ENCODE data around the gene CASP9.
"Not testable (repeated sequence)": the region's sequence is repeated elsewhere in the genome, so short reads cannot be mapped to it uniquely, and the experiment has no call there.

CASP9 gene

GRCh38 chr1:15522551-15522950, 1.5 kb downstream of the CASP9 start:
- H3K4me3 ChIP-seq (ENCODE audit: low read depth, low read length), result no peak overlapping the region
- TF ChIP-seq, protein P1, sequence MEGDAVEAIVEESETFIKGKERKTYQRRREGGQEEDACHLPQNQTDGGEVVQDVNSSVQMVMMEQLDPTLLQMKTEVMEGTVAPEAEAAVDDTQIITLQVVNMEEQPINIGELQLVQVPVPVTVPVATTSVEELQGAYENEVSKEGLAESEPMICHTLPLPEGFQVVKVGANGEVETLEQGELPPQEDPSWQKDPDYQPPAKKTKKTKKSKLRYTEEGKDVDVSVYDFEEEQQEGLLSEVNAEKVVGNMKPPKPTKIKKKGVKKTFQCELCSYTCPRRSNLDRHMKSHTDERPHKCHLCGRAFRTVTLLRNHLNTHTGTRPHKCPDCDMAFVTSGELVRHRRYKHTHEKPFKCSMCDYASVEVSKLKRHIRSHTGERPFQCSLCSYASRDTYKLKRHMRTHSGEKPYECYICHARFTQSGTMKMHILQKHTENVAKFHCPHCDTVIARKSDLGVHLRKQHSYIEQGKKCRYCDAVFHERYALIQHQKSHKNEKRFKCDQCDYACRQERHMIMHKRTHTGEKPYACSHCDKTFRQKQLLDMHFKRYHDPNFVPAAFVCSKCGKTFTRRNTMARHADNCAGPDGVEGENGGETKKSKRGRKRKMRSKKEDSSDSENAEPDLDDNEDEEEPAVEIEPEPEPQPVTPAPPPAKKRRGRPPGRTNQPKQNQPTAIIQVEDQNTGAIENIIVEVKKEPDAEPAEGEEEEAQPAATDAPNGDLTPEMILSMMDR (IDR thresholded peaks at IDR 0.05; ENCODE audit: insufficient read depth, low read depth, low read length, missing control alignments), result no peak
- no peak for DNase-seq (ENCODE audit: low read depth)

- H3K4me3 ChIP-seq (ENCODE audit: low read depth, low read length); DNase-seq (ENCODE audit: low read depth): not testable (repeated sequence)
Observed at GRCh38 chr1:15521206-15521906, 2.7 kb downstream of the CASP9 start.

DNA sequence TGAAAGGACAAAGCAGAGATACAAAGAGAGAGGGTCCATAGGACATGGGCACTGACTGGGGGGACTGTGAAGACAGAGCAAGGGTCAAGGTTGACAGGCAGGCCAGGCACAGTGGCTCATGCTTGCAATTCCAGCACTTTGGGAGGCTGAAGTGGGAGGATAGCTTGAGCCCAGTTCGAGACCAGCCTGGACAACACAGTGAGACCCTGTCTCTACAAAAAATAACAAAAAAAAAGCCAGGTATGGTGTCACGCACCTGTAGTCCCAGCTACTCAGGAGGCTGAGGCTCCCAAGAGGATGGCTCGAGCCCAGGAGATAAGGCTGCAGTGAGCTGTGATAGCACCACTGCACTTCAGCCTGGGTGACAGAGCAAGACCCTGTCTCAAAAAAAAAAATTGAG, 4.4 kb downstream of the CASP9 start:
- H3K4me3 ChIP-seq (ENCODE audit: low read depth, low read length), result no peak overlapping the region
- no peak for DNase-seq (ENCODE audit: low read depth)
- TF ChIP-seq, protein P1 (IDR thresholded peaks at IDR 0.05; ENCODE audit: insufficient read depth, low read depth, low read length, missing control alignments), result no peak

DNA sequence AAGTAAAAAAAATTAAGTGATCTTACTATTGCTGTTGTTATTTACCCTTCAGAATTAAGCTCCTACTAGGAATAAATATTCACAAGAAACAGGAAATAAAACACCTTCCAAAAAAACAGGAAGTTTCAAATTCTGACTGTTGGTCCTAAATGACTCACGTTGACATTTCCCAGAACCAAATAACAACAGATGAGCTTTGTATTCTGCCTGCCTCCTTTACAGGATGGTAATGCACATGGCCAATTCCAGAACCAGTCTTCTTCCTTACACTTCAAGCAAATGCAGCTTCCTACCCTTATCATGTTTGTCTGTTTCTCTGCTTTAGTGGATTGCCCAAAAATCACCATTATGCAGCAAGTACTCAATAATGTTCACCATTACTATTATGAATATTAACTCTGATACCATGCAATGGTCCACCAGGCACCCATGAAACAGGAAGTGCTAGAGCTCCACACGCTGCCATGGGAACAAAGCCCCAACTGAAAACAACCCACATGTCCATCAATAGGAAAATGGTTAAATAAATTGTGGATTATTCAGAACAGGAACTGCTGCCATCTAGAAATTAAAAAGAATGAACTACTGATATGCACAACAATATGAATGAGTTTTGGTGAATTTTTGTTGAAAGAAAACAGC, 8.9 kb downstream of the CASP9 start:
- TF ChIP-seq, protein P1 (IDR thresholded peaks at IDR 0.05; ENCODE audit: insufficient read depth, low read depth, low read length, missing control alignments), result no peak
- no peak overlapping the region for H3K4me3 ChIP-seq (ENCODE audit: low read depth, low read length)
- no peak for DNase-seq (ENCODE audit: low read depth)

DNA sequence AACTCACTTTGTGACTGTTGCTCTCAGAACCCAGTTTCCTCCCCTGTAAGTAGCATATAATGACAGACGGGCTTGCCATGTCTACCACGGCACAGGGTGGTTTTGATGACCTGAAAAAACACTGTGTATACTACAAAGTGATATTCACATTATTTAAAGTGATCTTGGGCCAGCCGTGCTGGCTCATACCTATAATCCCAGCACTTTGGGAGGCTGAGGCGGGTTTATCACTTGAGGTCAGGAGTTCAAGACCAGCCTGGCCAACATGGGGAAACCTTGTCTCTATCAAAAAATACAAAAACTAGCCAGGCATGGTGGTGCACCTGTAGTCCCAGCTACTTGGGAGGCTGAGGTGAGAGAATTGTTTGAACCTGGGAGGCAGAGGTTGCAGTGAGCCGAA, 9.5 kb downstream of the CASP9 start:
- not testable (repeated sequence) for DNase-seq (ENCODE audit: low read depth)

DNA sequence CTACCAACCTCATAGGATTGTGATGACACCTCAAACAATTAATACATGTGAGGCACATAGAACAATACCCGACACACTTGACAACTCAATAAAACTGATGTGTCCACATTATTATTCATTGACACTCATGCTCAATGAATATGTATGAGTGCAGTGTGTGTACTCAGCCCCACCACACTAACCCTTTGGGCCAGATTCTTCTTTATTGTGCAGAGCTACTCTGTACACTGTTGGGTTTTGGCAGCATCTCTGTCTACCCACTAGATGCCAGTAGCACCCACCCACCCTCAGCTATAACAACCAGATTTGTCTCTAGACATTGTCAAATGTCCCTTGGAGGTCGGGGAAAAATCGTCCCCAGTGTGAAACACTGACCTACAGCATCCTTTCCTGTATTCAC, 10.1 kb downstream of the CASP9 start:
- TF ChIP-seq, protein P1 (IDR thresholded peaks at IDR 0.05; ENCODE audit: insufficient read depth, low read depth, low read length, missing control alignments), result no peak
- no peak for DNase-seq (ENCODE audit: low read depth)

More for the DNA sequence above, 9.5 kb downstream of the CASP9 start:
- not testable (repeated sequence) for H3K4me3 ChIP-seq (ENCODE audit: low read depth, low read length)

DNA sequence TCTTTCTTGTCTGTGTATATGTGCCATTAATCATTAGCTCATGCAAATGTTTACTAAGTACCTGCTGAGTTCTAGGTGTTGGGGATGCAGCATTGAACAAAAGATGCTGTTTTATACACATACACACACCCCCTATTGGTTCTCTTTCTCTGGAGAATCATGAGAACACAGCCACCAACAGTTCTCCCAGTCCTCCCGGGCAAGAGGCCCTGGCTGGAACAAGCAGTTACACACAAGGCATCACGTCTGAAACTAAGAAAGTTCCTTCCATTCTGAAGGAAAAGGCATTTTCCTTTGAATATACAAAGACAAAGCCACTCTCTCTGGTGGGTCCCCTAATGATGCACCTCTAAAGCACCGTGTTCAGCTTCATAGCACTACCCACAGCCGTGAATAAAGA, 10.8 kb downstream of the CASP9 start:
- DNase-seq (ENCODE audit: low read depth), result no peak
- TF ChIP-seq, protein P1 (IDR thresholded peaks at IDR 0.05; ENCODE audit: insufficient read depth, low read depth, low read length, missing control alignments), result no peak
- H3K4me3 ChIP-seq (ENCODE audit: low read depth, low read length), result no peak overlapping the region

More for the DNA sequence above, 10.1 kb downstream of the CASP9 start:
- no peak overlapping the region for H3K4me3 ChIP-seq (ENCODE audit: low read depth, low read length)

All from GM12865 (cell line).